GM23338 (cell line): ENCODE measurements around the gene SLC6A8. TPM values are rescaled to one million over a fixed set of nuclear protein-coding genes. Genes with fewer than 3 reads are reported as not detected.

Experiments
- ATAC-seq: fragments of 200-7000 bp; cut with Tn5 transposase; 3 replicates; pipeline ENCODE4 v1.9.1; 2020
- DNase-seq: peaks from one replicate; pipeline ENCODE4 v3.0.0-alpha.2; 2015; ENCODE audit warnings: low spot score
- H2AFZ ChIP-seq: fragments of 200-600 bp; sonication (generic); 2 replicates; pipeline ENCODE4 v1.8.0; 2016; ENCODE audit warnings: antibody characterized with exemption, mild to moderate bottlenecking, moderate library complexity
- H3F3A ChIP-seq: fragments of 200-600 bp; sonication (generic); replicated peaks from 2 replicates; pipeline ENCODE4 v1.8.0; 2017; ENCODE audit warnings: antibody characterized with exemption, mixed run types, low read depth
- H3K27ac ChIP-seq: fragments of 200-600 bp; sonication (generic); 2 replicates; pipeline ENCODE4 v1.6.1; 2016; ENCODE audit warnings: low read depth
- H3K27me3 ChIP-seq: fragments of 200-600 bp; sonication (generic); 2 replicates; pipeline ENCODE4 v1.8.0; 2016; ENCODE audit warnings: mild to moderate bottlenecking, mixed run types, moderate library complexity; ENCODE audit not compliant: insufficient read depth
- H3K36me3 ChIP-seq: fragments of 200-600 bp; sonication (generic); 2 replicates; pipeline ENCODE4 v1.8.0; 2016; ENCODE audit warnings: mild to moderate bottlenecking; ENCODE audit not compliant: insufficient read depth
- H3K4me1 ChIP-seq: fragments of 200-600 bp; sonication (generic); 2 replicates; pipeline ENCODE4 v1.8.0; 2016; ENCODE audit warnings: mild to moderate bottlenecking, moderate library complexity; ENCODE audit not compliant: insufficient read depth
- H3K4me2 ChIP-seq: fragments of 200-600 bp; sonication (generic); 2 replicates; pipeline ENCODE4 v1.7.1; 2017; ENCODE audit warnings: mixed run types
- H3K4me3 ChIP-seq: fragments of 200-600 bp; sonication (generic); 2 replicates; pipeline ENCODE4 v1.6.1; 2016; ENCODE audit warnings: mixed run types
- H3K79me2 ChIP-seq: fragments of 200-600 bp; sonication (generic); replicated peaks from 2 replicates; pipeline ENCODE4 v1.8.0; 2017; ENCODE audit warnings: mild to moderate bottlenecking; ENCODE audit not compliant: insufficient read depth
- H3K9me2 ChIP-seq: fragments of 200-600 bp; sonication (generic); 2 replicates; pipeline ENCODE4 v1.8.0; 2017; ENCODE audit not compliant: insufficient read depth
- H4K20me1 ChIP-seq: fragments of 200-600 bp; sonication (generic); replicated peaks from 2 replicates; pipeline ENCODE4 v1.8.0; 2017; ENCODE audit warnings: mild to moderate bottlenecking; ENCODE audit not compliant: insufficient read depth
- H3K27ac Mint-ChIP-seq: 2 replicates; pipeline ENCODE4 v1.8.0; 2020; ENCODE audit warnings: inconsistent platforms, mild to moderate bottlenecking, moderate library complexity, mixed read lengths
- H3K27me3 Mint-ChIP-seq: 3 replicates; pipeline ENCODE4 v1.8.0; 2022; ENCODE audit warnings: low read depth, mild to moderate bottlenecking, moderate library complexity, mixed read lengths, inconsistent platforms; ENCODE audit not compliant: insufficient read depth, poor library complexity
- H3K36me3 Mint-ChIP-seq: 3 replicates; pipeline ENCODE4 v1.8.0; 2021; ENCODE audit warnings: low read depth, mild to moderate bottlenecking, inconsistent platforms, moderate library complexity, mixed read lengths
- H3K4me1 Mint-ChIP-seq: 3 replicates; pipeline ENCODE4 v1.8.0; 2020; ENCODE audit warnings: mild to moderate bottlenecking, inconsistent platforms, mixed read lengths
- H3K4me3 Mint-ChIP-seq: 3 replicates; pipeline ENCODE4 v1.8.0; 2021; ENCODE audit warnings: moderate library complexity, mild to moderate bottlenecking, inconsistent platforms, mixed read lengths
- H3K9me3 Mint-ChIP-seq: 3 replicates; pipeline ENCODE4 v1.8.0; 2020; ENCODE audit warnings: moderate library complexity, mild to moderate bottlenecking, inconsistent platforms, mixed read lengths
- CREB1 ChIP-seq: fragments of 250-450 bp; sonication (Bioruptor Pico); IDR thresholded peaks from 2 replicates; pipeline ENCODE4 v1.5.0; 2020; ENCODE audit warnings: low read depth, mild to moderate bottlenecking, moderate library complexity
- CTCF ChIP-seq, 2 experiments: fragments of 200-600 bp in 1 of 2; sonication (generic) in 1 of 2; conservative IDR thresholded peaks; 2 replicates each; pipeline versions ENCODE4 v1.5.1 to v1.6.1; 2016 to 2017; ENCODE audit warnings: antibody characterized with exemption in 2 of 2, low read depth in 2 of 2, mild to moderate bottlenecking in 2 of 2, moderate library complexity in 1 of 2
- ETS1 ChIP-seq: IDR thresholded peaks from 2 replicates; pipeline ENCODE4 v1.6.1; 2016; ENCODE audit warnings: antibody characterized with exemption
- EZH2 ChIP-seq: fragments of 200-600 bp; sonication (generic); IDR thresholded peaks from one replicate; pipeline ENCODE4 v1.8.0; 2017; ENCODE audit warnings: antibody characterized with exemption, mild to moderate bottlenecking, low read depth; ENCODE audit not compliant: unreplicated experiment
- NANOG ChIP-seq: IDR thresholded peaks from 2 replicates; pipeline ENCODE4 v1.6.1; 2016; ENCODE audit warnings: antibody characterized with exemption, borderline replicate concordance
- ZNF462 ChIP-seq: fragments of 250-450 bp; sonication (Bioruptor Pico); IDR thresholded peaks from 2 replicates; pipeline ENCODE4 v1.5.0; 2020; ENCODE audit warnings: mild to moderate bottlenecking, moderate library complexity
- polyA plus RNA-seq: library from polyadenylated mRNA; unstranded; fragments of >200 nt; fragmentation: Nextera tagmentation; extraction: Ambion mirVana; gene quantifications from 2 replicates; pipeline ENCODE4 v1.2.1, GENCODE V29; 2016
- total RNA-seq: library from RNA; depleted of rRNA; stranded (reverse); fragments of >200 nt; shearing (Covaris generic); gene quantifications from 2 replicates; pipeline ENCODE4 v1.2.3, GENCODE V29; 2014

SLC6A8 gene
- total and polyA plus RNA-seq, 2 experiments from 2014 or later, result 19.5 to 68.6 TPM

- no peak for TF ChIP-seq ZNF462
- no peak for TF ChIP-seq ETS1
- TF ChIP-seq CREB1 (CRISPR knock-in tag), result no peak
- TF ChIP-seq EZH2, result no peak
- no peak for TF ChIP-seq CTCF (conservative IDR thresholded peaks at IDR 0.05; ENCODE audit: low read depth in 2 of 2)
Measured at GRCh38 chrX:153667281-153667955, 20.3 kb upstream of the SLC6A8 start (continued).

GRCh38 chrX:153667956-153668396 lies 19.8 kb upstream of the SLC6A8 start:
- H3K4me3 ChIP-seq, result no peak overlapping the region
- no peaks in the 10 kb centered on the region for H3K4me1 ChIP-seq
- DNase-seq, result peak; percentile 85
- H4K20me1 ChIP-seq, result no peaks in the 10 kb centered on the region
- Mint-ChIP-seq H3K4me1 (peaks cover 6% of the 10 kb centered on the region; the same call in 2 of the 3 replicates), H3K27ac (no peak overlapping the region), H3K27me3 (peaks cover 5% of the 10 kb centered on the region), H3K36me3 (no peaks in the 10 kb centered on the region; the same call in 1 of the 3 replicates), H3K4me3 (peak overlapping the region; percentile 76), H3K9me3 (no peaks in the 10 kb centered on the region)
- ATAC-seq, result peak; percentile 78
- H3K27me3 ChIP-seq, result no peaks in the 10 kb centered on the region
- no peak overlapping the region for H2AFZ ChIP-seq
- no peaks in the 10 kb centered on the region for H3K36me3 ChIP-seq
- H3K4me2 ChIP-seq, result no peak overlapping the region
- H3F3A ChIP-seq, result no peaks in the 10 kb centered on the region
- H3K9me2 ChIP-seq, result no peaks in the 10 kb centered on the region
- H3K79me2 ChIP-seq, result no peaks in the 10 kb centered on the region
- no peak overlapping the region for H3K27ac ChIP-seq
- TF ChIP-seq NANOG, result no peak
